PC-9 (cell line): ENCODE results near the gene TENM4. TPM values are rescaled to one million over a fixed set of nuclear protein-coding genes. Genes with fewer than 3 reads are reported as not detected.

Experiments
- BruUV-seq: library from RNA; stranded (reverse); fragments of 400-500 nt; replicated peaks from 2 replicates; lab custom pipeline; 2021; lab: Mats Ljungman, UMichigan
- CTCF ChIA-PET: fragments of 300-600 bp; sonication (Branson Sonifier 250); formaldehyde crosslinking; loops from one replicate; lab custom pipeline; 2022; ENCODE audit warnings: antibody characterized with exemption; lab: Charles Lee
- POLR2A ChIA-PET: fragments of 300-600 bp; sonication (Branson Sonifier 250); formaldehyde crosslinking; loops from one replicate; lab custom pipeline; 2022; ENCODE audit warnings: antibody characterized with exemption; ENCODE audit not compliant: unreplicated experiment; lab: Charles Lee
- DNase-seq, 2 experiments: peaks; one replicate each; pipeline versions ENCODE4 v3.0.0 to v3.0.0-alpha.2; 2015 to 2022; ENCODE audit warnings: mixed read lengths in 1 of 2
- H2AFZ ChIP-seq: fragments of 200-600 bp; sonication (generic); 2 replicates; pipeline ENCODE4 v1.8.1; 2017; ENCODE audit warnings: antibody characterized with exemption
- H3F3A ChIP-seq: fragments of 200-600 bp; sonication (generic); 2 replicates; pipeline ENCODE4 v1.8.1; 2017; ENCODE audit warnings: antibody characterized with exemption, mild to moderate bottlenecking, low read depth; ENCODE audit not compliant: insufficient read depth
- H3K27ac ChIP-seq: fragments of 200-600 bp; sonication (generic); 2 replicates; pipeline ENCODE4 v1.6.1; 2016; ENCODE audit warnings: mixed run types
- H3K27me3 ChIP-seq: fragments of 200-600 bp; sonication (generic); 2 replicates; pipeline ENCODE4 v1.6.1; 2016; ENCODE audit warnings: low read depth, mixed run types; ENCODE audit not compliant: insufficient read depth
- H3K36me3 ChIP-seq: fragments of 200-600 bp; sonication (generic); 2 replicates; pipeline ENCODE4 v1.6.1; 2016; ENCODE audit warnings: low read depth, mixed run types
- H3K4me1 ChIP-seq: fragments of 200-600 bp; sonication (generic); replicated peaks from 2 replicates; pipeline ENCODE4 v1.6.1; 2016; ENCODE audit warnings: mixed run types; ENCODE audit not compliant: insufficient read depth
- H3K4me2 ChIP-seq: fragments of 200-600 bp; sonication (generic); 2 replicates; pipeline ENCODE4 v1.6.1; 2017; ENCODE audit warnings: mixed run types
- H3K4me3 ChIP-seq: fragments of 200-600 bp; sonication (generic); 2 replicates; pipeline ENCODE4 v1.6.1; 2016; ENCODE audit warnings: mixed run types
- H3K79me2 ChIP-seq: fragments of 200-600 bp; sonication (generic); 2 replicates; pipeline ENCODE4 v1.6.1; 2017; ENCODE audit warnings: low read depth, mixed run types
- H3K9me2 ChIP-seq: fragments of 200-600 bp; sonication (generic); 2 replicates; pipeline ENCODE4 v1.8.1; 2017; ENCODE audit warnings: mild to moderate bottlenecking; ENCODE audit not compliant: insufficient read depth
- H3K9me3 ChIP-seq: fragments of 200-600 bp; sonication (generic); 2 replicates; pipeline ENCODE4 v1.8.1; 2016; ENCODE audit warnings: low read depth; ENCODE audit not compliant: insufficient read depth
- H4K20me1 ChIP-seq: fragments of 200-600 bp; sonication (generic); 2 replicates; pipeline ENCODE4 v1.8.1; 2017; ENCODE audit not compliant: insufficient read depth
- CTCF ChIP-seq: fragments of 200-600 bp; sonication (generic); conservative IDR thresholded peaks from 2 replicates; pipeline ENCODE4 v1.6.1; 2017; ENCODE audit warnings: mixed run types, antibody characterized with exemption, mild to moderate bottlenecking, moderate library complexity
- EZH2 ChIP-seq: fragments of 200-600 bp; sonication (generic); IDR thresholded peaks from 2 replicates; pipeline ENCODE4 v1.8.0; 2017; ENCODE audit warnings: antibody characterized with exemption, low read depth
- intact Hi-C: fragments of 100-400 bp; cut with micrococcal nuclease; formaldehyde crosslinking; loops from one replicate; pipeline ENCODE4 v1.10.0; 2022; ENCODE audit not compliant: unreplicated experiment
- total RNA-seq: library from RNA; stranded (reverse); gene quantifications from 2 replicates; pipeline ENCODE4 v1.2.3, GENCODE V29; 2021

Gene TENM4
- total RNA-seq, 1 experiment from 2014 or later: not detected

DNA sequence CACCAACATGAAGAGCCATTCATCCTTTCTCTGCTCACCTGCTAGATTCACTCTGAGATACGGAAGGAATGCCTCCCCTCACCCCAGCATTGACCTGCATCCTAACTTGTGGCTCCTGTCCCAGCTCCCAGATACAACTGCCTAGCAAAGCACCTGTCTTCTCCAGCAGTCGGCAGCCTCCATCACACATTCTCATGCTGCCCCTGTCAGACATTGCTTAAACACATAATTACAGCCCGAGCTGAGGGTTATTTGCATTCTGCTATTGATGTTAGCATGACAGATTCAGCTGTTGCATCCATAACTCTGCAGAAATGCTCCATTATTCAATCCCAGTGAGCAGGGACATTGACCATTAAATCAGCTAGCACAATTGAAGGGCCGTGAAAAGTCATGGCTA, 681.8 kb downstream of the TENM4 start:
- DNase-seq: no peak
- POLR2A ChIA-PET: no interaction called here
- Histone ChIP-seq H2AFZ (no peak overlapping the region), H3K27me3 (peaks cover 81% of the 10 kb centered on the region), H3F3A (no peaks in the 10 kb centered on the region), H3K9me2 (no peaks in the 10 kb centered on the region), H3K36me3 (no peaks in the 10 kb centered on the region), H3K79me2 (no peaks in the 10 kb centered on the region), H3K4me2 (no peak overlapping the region), H3K9me3 (no peaks in the 10 kb centered on the region), H3K4me3 (no peak overlapping the region), H4K20me1 (no peaks in the 10 kb centered on the region), H3K27ac (no peak overlapping the region), H3K4me1 (no peaks in the 10 kb centered on the region)
- CTCF ChIA-PET: no interaction called here
- TF ChIP-seq EZH2: no peak
- no TSS peak for BruUV-seq
- intact Hi-C loops: no loop called here

DNA sequence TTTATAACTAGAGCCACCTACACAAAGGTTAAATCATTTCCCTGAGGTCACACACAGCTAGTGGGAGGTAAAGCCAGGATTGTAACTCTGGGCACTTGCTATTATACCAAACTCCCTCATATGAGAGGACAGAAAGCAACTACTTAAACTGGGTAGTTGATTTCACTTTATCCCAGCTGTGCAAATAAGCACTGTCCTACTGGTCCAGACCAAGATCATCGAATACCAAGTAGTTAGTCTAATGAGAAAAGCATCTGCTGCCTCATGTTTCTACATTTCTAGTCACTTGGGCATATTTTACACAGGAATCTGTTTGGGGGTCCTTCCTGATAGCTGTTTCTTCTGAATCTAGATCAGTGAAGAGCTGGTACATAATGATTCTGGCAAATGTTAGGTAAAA, 687.5 kb downstream of the TENM4 start:
- ChIA-PET POLR2A (no interaction called here), CTCF (no interaction called here)
- H3K27ac ChIP-seq: no peak overlapping the region
- H2AFZ ChIP-seq: no peak overlapping the region
- no peaks in the 10 kb centered on the region for H4K20me1 ChIP-seq
- no peak for DNase-seq
- no peak overlapping the region for H3K4me3 ChIP-seq
- BruUV-seq: no TSS peak
- no peaks in the 10 kb centered on the region for H3K9me3 ChIP-seq
- H3K27me3 ChIP-seq: peaks cover 89% of the 10 kb centered on the region
- no peaks in the 10 kb centered on the region for H3K36me3 ChIP-seq
- H3K79me2 ChIP-seq: no peaks in the 10 kb centered on the region
- no peaks in the 10 kb centered on the region for H3K4me1 ChIP-seq
- H3K4me2 ChIP-seq: no peak overlapping the region
- no peaks in the 10 kb centered on the region for H3K9me2 ChIP-seq
- TF ChIP-seq CTCF (no peak), EZH2 (no peak)
- H3F3A ChIP-seq: no peaks in the 10 kb centered on the region
- intact Hi-C loops: no loop called here

GRCh38 chr11:78752494-78752893, 688.3 kb downstream of the TENM4 start:
- H3K4me1 ChIP-seq: no peaks in the 10 kb centered on the region
- no peak overlapping the region for H3K4me3 ChIP-seq
- intact Hi-C loops: no loop called here
- TF ChIP-seq EZH2 (no peak), CTCF (no peak)
- no peaks in the 10 kb centered on the region for H3K9me3 ChIP-seq
- BruUV-seq: no TSS peak
- no peaks in the 10 kb centered on the region for H3K36me3 ChIP-seq
- ChIA-PET POLR2A (no interaction called here), CTCF (no interaction called here)
- no peak overlapping the region for H3K27ac ChIP-seq
- no peaks in the 10 kb centered on the region for H3K9me2 ChIP-seq
- no peaks in the 10 kb centered on the region for H4K20me1 ChIP-seq
- no peak for DNase-seq
- no peak overlapping the region for H2AFZ ChIP-seq
- peaks cover 89% of the 10 kb centered on the region for H3K27me3 ChIP-seq
- H3F3A ChIP-seq: no peaks in the 10 kb centered on the region
- no peaks in the 10 kb centered on the region for H3K79me2 ChIP-seq
- H3K4me2 ChIP-seq: no peak overlapping the region
